HCT116 (cell line): ENCODE data around the gene CALHM2. TPM values are rescaled to one million over a fixed set of nuclear protein-coding genes. Genes with fewer than 3 reads are reported as not detected.

Source experiments
- ATAC-seq: fragments of 200-7000 bp; cut with Tn5 transposase; 2 replicates; pipeline ENCODE4 v1.9.1; 2020; ENCODE audit warnings: mild to moderate bottlenecking, moderate library complexity
- BruUV-seq: library from RNA; stranded (reverse); fragments of 400-500 nt; replicated peaks from 2 replicates; lab custom pipeline; 2021; lab: Mats Ljungman, UMichigan
- CTCF ChIA-PET: fragments of 300-600 bp; sonication (Branson Sonifier 250); formaldehyde crosslinking; loops from one replicate; lab custom pipeline; 2021; ENCODE audit warnings: antibody characterized with exemption; lab: Charles Lee
- POLR2A ChIA-PET: fragments of 300-600, 350-600 bp; sonication (Branson Sonifier 250); formaldehyde crosslinking; loops from one replicate; lab custom pipeline; 2021; ENCODE audit warnings: antibody characterized with exemption; lab: Charles Lee
- RAD21 ChIA-PET, 2 experiments: fragments of 300-600 bp; sonication (Branson Sonifier 250); formaldehyde crosslinking; loops; one replicate each; lab custom pipeline; 2023; ENCODE audit warnings: low total read pairs in 2 of 2; ENCODE audit not compliant: uncharacterized antibody in 2 of 2, unreplicated experiment in 2 of 2, low non-redundant PET in 1 of 2; lab: Charles Lee
- DNase-seq: peaks from one replicate; pipeline ENCODE4 v3.0.0-alpha.2; 2010; ENCODE audit warnings: low read depth, low spot score
- H2AFZ ChIP-seq: fragments of 200-600 bp; shearing (Covaris generic), sonication (generic); 2 replicates; pipeline ENCODE4 v1.6.1; 2017; ENCODE audit warnings: low read depth, mixed run types, mixed read lengths, antibody characterized with exemption, low read length; ENCODE audit not compliant: poor library complexity, severe bottlenecking
- H3K27ac ChIP-seq: 2 replicates; pipeline ENCODE4 v1.5.1; 2012; ENCODE audit warnings: low read depth, low read length
- H3K27me3 ChIP-seq: fragments of 200-600 bp; sonication (generic); 2 replicates; pipeline ENCODE4 v1.6.1; 2016; ENCODE audit warnings: mixed run types, low read length, mixed read lengths; ENCODE audit not compliant: insufficient read depth
- H3K36me3 ChIP-seq, 2 experiments: fragments of 200-500 bp in 1 of 2; fragments of 200-600 bp in 1 of 2; sonication (Bioruptor generic) in 1 of 2; sonication (generic) in 1 of 2; 2 replicates each; pipeline versions ENCODE4 v1.5.1 to v1.6.1; 2014 to 2016; ENCODE audit warnings: low read length in 2 of 2, inconsistent platforms in 1 of 2, mixed read lengths in 1 of 2, mixed run types in 1 of 2; ENCODE audit not compliant: insufficient read depth in 2 of 2, control insufficient read depth in 1 of 2
- H3K4me1 ChIP-seq, 2 experiments: fragments of 200-600 bp in 1 of 2; sonication (generic) in 1 of 2; 2 replicates each; pipeline versions ENCODE4 v1.5.1 to v1.6.1; 2012 to 2017; ENCODE audit warnings: low read length in 2 of 2, inconsistent platforms in 1 of 2, mild to moderate bottlenecking in 1 of 2, mixed read lengths in 1 of 2, mixed run types in 1 of 2, moderate library complexity in 1 of 2; ENCODE audit not compliant: insufficient read depth in 2 of 2, control insufficient read depth in 1 of 2
- H3K4me2 ChIP-seq: fragments of 200-600 bp; sonication (generic); 2 replicates; pipeline ENCODE4 v1.6.1; 2017; ENCODE audit warnings: mixed run types, low read length, mixed read lengths
- H3K4me3 ChIP-seq, 2 experiments: fragments of 200-600 bp in 1 of 2; sonication (generic) in 1 of 2; replicated peaks in 1 of 2; 2 replicates each; pipeline ENCODE4 v1.5.1; 2011 to 2016; ENCODE audit warnings: low read length in 2 of 2, control low read depth in 1 of 2, low read depth in 1 of 2, mild to moderate bottlenecking in 1 of 2, mixed read lengths in 1 of 2, mixed run types in 1 of 2
- H3K79me2 ChIP-seq: fragments of 200-600 bp; sonication (generic); 2 replicates; pipeline ENCODE4 v1.6.1; 2017; ENCODE audit warnings: mild to moderate bottlenecking, mixed run types, low read length, moderate library complexity, mixed read lengths; ENCODE audit not compliant: insufficient read depth
- H3K9ac ChIP-seq: fragments of 200-600 bp; sonication (generic); 2 replicates; pipeline ENCODE4 v1.6.1; 2016; ENCODE audit warnings: low read length, mixed read lengths
- H3K9me2 ChIP-seq: fragments of 200-600 bp; sonication (generic), shearing (Covaris generic); 2 replicates; pipeline ENCODE4 v1.6.1; 2017; ENCODE audit warnings: mixed run types, mild to moderate bottlenecking, moderate library complexity; ENCODE audit not compliant: insufficient read depth
- H3K9me3 ChIP-seq, 2 experiments: fragments of 200-500 bp in 1 of 2; fragments of 200-600 bp in 1 of 2; sonication (Bioruptor generic) in 1 of 2; sonication (generic) in 1 of 2; 2 replicates each; pipeline ENCODE4 v1.6.1; 2014 to 2017; ENCODE audit warnings: low read length in 2 of 2, mixed read lengths in 2 of 2, inconsistent platforms in 1 of 2, low read depth in 1 of 2, mild to moderate bottlenecking in 1 of 2, mixed run types in 1 of 2, moderate library complexity in 1 of 2; ENCODE audit not compliant: control insufficient read depth in 1 of 2, insufficient read depth in 1 of 2
- H4K20me1 ChIP-seq: fragments of 200-600 bp; sonication (generic), shearing (Covaris generic); 2 replicates; pipeline ENCODE4 v1.6.1; 2017; ENCODE audit warnings: mixed run types, mild to moderate bottlenecking, moderate library complexity; ENCODE audit not compliant: insufficient read depth
- ATF3 ChIP-seq: IDR thresholded peaks from 2 replicates; pipeline ENCODE4 v1.6.1; 2012
- CBX3 ChIP-seq: IDR thresholded peaks from 2 replicates; pipeline ENCODE4 v1.6.1; 2012; ENCODE audit warnings: low read depth
- CEBPB ChIP-seq: IDR thresholded peaks from 2 replicates; pipeline ENCODE4 v1.6.1; 2012; ENCODE audit warnings: low read depth
- CTCF ChIP-seq, 3 experiments: fragments of 200-600 bp in 1 of 3; sonication (generic) in 1 of 3; IDR thresholded peaks in 2 of 3; conservative IDR thresholded peaks in 1 of 3; 2 replicates each; pipeline ENCODE4 v1.5.1; 2012 to 2017; ENCODE audit warnings: low read depth in 2 of 3, low read length in 2 of 3, antibody characterized with exemption in 1 of 3, borderline replicate concordance in 1 of 3, control low read depth in 1 of 3, mild to moderate bottlenecking in 1 of 3, mixed read lengths in 1 of 3, mixed run types in 1 of 3, moderate library complexity in 1 of 3; ENCODE audit not compliant: insufficient read depth in 1 of 3
- EGR1 ChIP-seq: IDR thresholded peaks from 2 replicates; pipeline ENCODE4 v1.6.1; 2012; ENCODE audit warnings: low read depth
- ELF1 ChIP-seq: IDR thresholded peaks from 2 replicates; pipeline ENCODE4 v1.6.1; 2012; ENCODE audit warnings: low read depth, borderline replicate concordance
- JUND ChIP-seq: IDR thresholded peaks from 2 replicates; pipeline ENCODE4 v1.6.1; 2012
- POLR2A ChIP-seq: IDR thresholded peaks from 2 replicates; pipeline ENCODE4 v1.7.0; 2011; ENCODE audit warnings: borderline replicate concordance; ENCODE audit not compliant: insufficient read depth, insufficient read length; ENCODE audit errors: extremely low read depth
- POLR2AphosphoS5 ChIP-seq: IDR thresholded peaks from 2 replicates; pipeline ENCODE4 v1.6.1; 2011; ENCODE audit warnings: mild to moderate bottlenecking, low read depth, low read length, moderate library complexity
- SP1 ChIP-seq: IDR thresholded peaks from 2 replicates; pipeline ENCODE4 v1.6.1; 2012; ENCODE audit warnings: low read depth
- YY1 ChIP-seq: IDR thresholded peaks from 2 replicates; pipeline ENCODE4 v1.6.1; 2011; ENCODE audit warnings: low read length, low read depth, moderate library complexity, mild to moderate bottlenecking; ENCODE audit not compliant: insufficient replicate concordance; ENCODE audit errors: extremely low read depth
- ZBTB33 ChIP-seq: IDR thresholded peaks from 2 replicates; pipeline ENCODE4 v1.6.1; 2011; ENCODE audit warnings: mild to moderate bottlenecking, low read length, moderate library complexity; ENCODE audit not compliant: insufficient replicate concordance; ENCODE audit errors: extremely low read depth
- intact Hi-C: fragments of 100-400 bp; cut with micrococcal nuclease; formaldehyde crosslinking; loops from 2 replicates; pipeline ENCODE4 v1.10.0; 2022
- total RNA-seq: library from RNA; stranded (reverse); gene quantifications from one replicate; pipeline ENCODE4 v1.2.1, GENCODE V29; 2021; ENCODE audit not compliant: unreplicated experiment

Gene CALHM2
- total RNA-seq, 1 experiment from 2014 or later: 46.1 TPM

- no peak for ATAC-seq
- POLR2A ChIA-PET: no interaction called here
- H3K4me1 ChIP-seq: peaks cover 9 to 14% of the 10 kb centered on the region in 2 experiments
- no peak overlapping the region for H3K9ac ChIP-seq
- intact Hi-C loops: no loop called here
- BruUV-seq: no TSS peak
- H3K79me2 ChIP-seq: no peaks in the 10 kb centered on the region
- no peak overlapping the region for H3K4me3 ChIP-seq
- no peaks in the 10 kb centered on the region for H3K36me3 ChIP-seq
- H3K9me2 ChIP-seq: no peaks in the 10 kb centered on the region
- CTCF ChIA-PET: no interaction called here
- TF ChIP-seq ZBTB33: no peak
- no peak for TF ChIP-seq POLR2A
- TF ChIP-seq EGR1: no peak
- TF ChIP-seq POLR2AphosphoS5: no peak
- no peak for TF ChIP-seq CEBPB
- TF ChIP-seq JUND: no peak
- TF ChIP-seq ELF1: no peak
- no peak for TF ChIP-seq YY1
- TF ChIP-seq ATF3: no peak
- no peak for TF ChIP-seq CTCF (IDR thresholded peaks at IDR 0.05 in 2 of 3, conservative IDR thresholded peaks at IDR 0.05 in 1 of 3; ENCODE audit: borderline replicate concordance in 1 of 3, insufficient read depth in 1 of 3, low read depth in 2 of 3, low read length in 2 of 3)
- no peak for TF ChIP-seq SP1
- TF ChIP-seq CBX3: no peak
- TF ChIP-seq, all 23 proteins: peak for 0
- Histone ChIP-seq H3K4me2 (no peak overlapping the region), H2AFZ (no peak overlapping the region), H3K27me3 (no peaks in the 10 kb centered on the region), H3K27ac (no peak overlapping the region), H3K9me3 (no peaks in the 10 kb centered on the region), H4K20me1 (no peaks in the 10 kb centered on the region)
- no peak for DNase-seq
- RAD21 ChIA-PET: no interaction called here
Observed at GRCh38 chr10:103499881-103500280, 47.7 kb upstream of the CALHM2 start.
